ENCODE results near the gene ANAPC16.

Gene ANAPC16

DNA sequence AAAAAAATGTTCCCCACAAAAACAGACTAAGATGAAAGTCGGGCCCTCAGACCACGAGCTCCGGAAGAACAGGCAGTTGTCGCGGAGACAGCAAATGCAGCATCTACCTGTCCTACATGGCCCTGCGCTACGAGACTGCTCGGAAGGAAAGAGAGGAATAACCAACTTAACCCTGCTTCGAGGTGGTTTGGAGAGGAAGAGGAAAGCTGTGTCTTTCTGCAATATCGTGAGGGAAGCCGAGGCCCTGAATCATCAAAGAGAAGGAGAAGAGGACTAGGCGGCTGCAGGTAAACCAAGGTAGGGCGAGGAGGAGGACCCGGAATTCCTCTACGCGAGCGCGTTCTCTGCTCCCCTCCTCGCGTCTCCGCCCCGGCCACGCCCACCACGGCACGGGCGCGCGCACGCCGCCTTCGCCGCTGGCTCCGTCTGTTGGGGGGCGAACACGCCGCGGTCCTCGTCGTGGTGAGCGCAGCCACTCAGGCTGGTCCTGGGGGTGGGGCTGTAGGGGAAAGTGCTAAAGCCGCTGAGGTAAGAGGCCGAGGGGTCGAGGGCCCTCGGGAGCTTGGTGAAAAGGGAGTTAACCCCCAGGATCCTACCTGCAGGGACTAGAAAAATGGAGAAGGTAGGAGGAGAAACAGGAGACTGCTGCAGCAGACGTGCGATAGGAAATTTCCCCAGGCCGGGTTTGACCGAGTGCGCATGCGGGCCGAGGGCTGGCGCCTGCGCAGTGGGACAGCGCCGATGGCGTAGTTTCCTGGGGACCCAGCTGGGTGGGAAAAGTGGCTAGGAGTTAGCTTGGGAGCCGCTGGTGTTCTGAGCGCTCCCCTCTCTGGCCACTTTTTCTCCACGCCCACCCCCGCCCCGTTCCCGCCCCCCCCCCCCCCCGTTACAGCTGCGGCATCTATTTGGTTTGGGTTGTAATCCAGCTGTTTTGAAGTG lies at the start of gene ANAPC16, which contains the start of gene ASCC1:
Gene ANAPC16, plus strand, starts transcription at position 402 of the 939 bp plus-strand sequence. CDS start 7,903 bp downstream, outside the sequence.
Gene ASCC1, minus strand, starts transcription at position 666 of the 939 bp plus-strand sequence. CDS start 2,978 bp downstream, outside the sequence.
- Histone ChIP-seq H3K4me3 (ENCODE audit: low read depth, low read length) (peak within 1 kb of the TSS; percentile 89), H3K79me2 (ENCODE audit: control insufficient read depth, insufficient read depth, low read length, unreplicated experiment) (peaks cover 41% of the 10 kb centered on the region), H3K36me3 (ENCODE audit: insufficient read depth, low read length) (peaks cover under 1% of the 10 kb centered on the region; the same call in 1 of the 2 replicates), H3K27me3 (ENCODE audit: insufficient read depth, low read length) (no peaks in the 10 kb centered on the region), H3K27ac (ENCODE audit: low read depth, low read length) (peak within 1 kb of the TSS; percentile 84), H3K4me1 (ENCODE audit: control insufficient read depth, insufficient read depth, low read length, unreplicated experiment) (peaks cover 17% of the 10 kb centered on the region), H2AFZ (ENCODE audit: low read length, unreplicated experiment) (peak within 1 kb of the TSS; percentile 68)

DNA sequence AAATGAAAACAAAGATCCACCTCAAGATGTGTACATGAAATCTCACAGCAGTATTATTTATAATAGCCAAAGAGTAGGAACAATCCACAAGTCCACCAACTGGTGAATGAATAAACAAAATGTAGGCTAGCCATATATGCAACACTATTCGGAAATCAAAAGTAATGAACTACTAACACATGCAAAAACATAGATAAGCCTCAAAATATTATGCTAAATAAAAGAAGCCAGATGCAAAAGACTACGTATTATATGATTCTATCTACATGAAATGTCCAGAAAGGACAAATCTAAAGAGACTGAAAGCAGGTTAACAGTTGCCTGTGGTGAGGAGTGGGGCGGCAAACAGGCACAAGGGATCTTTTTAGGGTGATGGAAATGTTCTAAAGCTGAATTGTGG lies 48.7 kb upstream of the ANAPC16 start:
- Histone ChIP-seq H3K36me3 (ENCODE audit: insufficient read depth, low read length) (no peaks in the 10 kb centered on the region), H3K27me3 (ENCODE audit: insufficient read depth, low read length) (no peaks in the 10 kb centered on the region), H3K27ac (ENCODE audit: low read depth, low read length) (no peak overlapping the region), H3K4me3 (ENCODE audit: low read depth, low read length) (no peak overlapping the region), H2AFZ (ENCODE audit: low read length, unreplicated experiment) (no peak overlapping the region), H3K4me1 (ENCODE audit: control insufficient read depth, insufficient read depth, low read length, unreplicated experiment) (peaks cover 24% of the 10 kb centered on the region), H3K79me2 (ENCODE audit: control insufficient read depth, insufficient read depth, low read length, unreplicated experiment) (no peaks in the 10 kb centered on the region)

DNA sequence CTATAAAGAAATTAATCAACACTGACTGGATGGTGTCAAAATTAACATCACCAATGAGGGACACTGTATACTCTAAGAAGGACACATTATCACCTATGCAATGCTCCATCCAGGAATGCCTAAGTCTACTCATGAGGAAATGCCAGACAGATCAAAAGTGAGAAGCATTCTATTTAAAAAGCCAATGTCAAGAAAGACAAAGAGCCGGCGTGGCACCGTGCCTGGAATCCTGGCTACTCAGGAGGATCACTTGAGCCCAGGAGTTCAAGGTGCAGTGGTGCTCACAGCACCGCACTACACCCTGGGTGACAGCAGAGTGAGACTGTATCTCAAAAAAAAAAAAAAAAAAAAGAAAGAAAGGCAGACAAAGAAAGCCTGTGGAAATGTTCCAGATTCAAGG lies 45.5 kb upstream of the ANAPC16 start:
- Histone ChIP-seq H3K27ac (ENCODE audit: low read depth, low read length) (peak overlapping the region; percentile 9; the same call in 1 of the 2 replicates), H2AFZ (ENCODE audit: low read length, unreplicated experiment) (no peak overlapping the region), H3K4me1 (ENCODE audit: control insufficient read depth, insufficient read depth, low read length, unreplicated experiment) (peaks cover 40% of the 10 kb centered on the region), H3K36me3 (ENCODE audit: insufficient read depth, low read length) (no peaks in the 10 kb centered on the region), H3K27me3 (ENCODE audit: insufficient read depth, low read length) (no peaks in the 10 kb centered on the region), H3K4me3 (ENCODE audit: low read depth, low read length) (no peak overlapping the region), H3K79me2 (ENCODE audit: control insufficient read depth, insufficient read depth, low read length, unreplicated experiment) (no peaks in the 10 kb centered on the region)

DNA sequence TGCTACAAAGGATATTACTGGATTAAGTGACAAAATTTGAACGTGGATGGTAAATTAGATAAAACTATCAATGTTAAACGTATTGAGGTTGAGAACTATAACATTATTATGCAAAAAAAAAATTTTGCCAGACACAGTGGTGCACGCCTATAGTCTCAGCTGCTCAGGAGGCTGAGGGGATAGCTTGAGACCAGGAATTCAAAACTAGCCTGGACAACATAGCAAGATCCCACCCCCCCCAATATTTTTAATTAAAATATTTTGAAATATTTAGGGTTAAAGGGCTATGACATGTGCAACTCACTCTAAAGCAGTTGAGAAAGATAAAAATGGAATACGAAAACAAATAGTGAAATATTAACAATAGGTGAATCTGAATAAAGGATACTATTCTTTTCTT lies 45.1 kb upstream of the ANAPC16 start:
- Histone ChIP-seq H3K4me3 (ENCODE audit: low read depth, low read length) (no peak overlapping the region), H3K27ac (ENCODE audit: low read depth, low read length) (peak overlapping the region; percentile 9; the same call in 1 of the 2 replicates), H3K27me3 (ENCODE audit: insufficient read depth, low read length) (no peaks in the 10 kb centered on the region), H3K79me2 (ENCODE audit: control insufficient read depth, insufficient read depth, low read length, unreplicated experiment) (no peaks in the 10 kb centered on the region), H3K4me1 (ENCODE audit: control insufficient read depth, insufficient read depth, low read length, unreplicated experiment) (peaks cover 45% of the 10 kb centered on the region), H2AFZ (ENCODE audit: low read length, unreplicated experiment) (no peak overlapping the region), H3K36me3 (ENCODE audit: insufficient read depth, low read length) (no peaks in the 10 kb centered on the region)

DNA sequence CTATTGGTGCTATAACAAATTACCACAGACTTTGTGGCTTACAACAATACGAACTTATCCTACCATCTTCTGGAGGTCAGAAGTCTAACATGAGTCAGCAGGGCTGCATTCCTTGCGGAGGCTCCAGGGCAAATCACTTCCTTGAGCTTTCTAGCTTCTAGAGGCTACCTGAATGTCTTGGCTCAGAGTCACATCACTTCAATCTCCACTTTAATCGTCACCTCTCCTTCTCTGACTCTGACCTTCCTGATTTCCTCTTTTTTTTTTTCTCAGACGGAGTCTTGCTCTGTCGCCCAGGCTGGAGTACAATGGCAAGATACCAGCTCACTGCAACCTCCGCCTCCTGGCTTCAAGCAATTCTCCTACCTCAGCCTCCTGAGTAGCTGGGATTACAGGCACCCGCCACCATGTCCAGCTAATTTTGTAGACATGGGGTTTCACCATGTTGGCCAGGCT lies 44.6 kb upstream of the ANAPC16 start:
- Histone ChIP-seq H3K36me3 (ENCODE audit: insufficient read depth, low read length) (no peaks in the 10 kb centered on the region), H3K4me1 (ENCODE audit: control insufficient read depth, insufficient read depth, low read length, unreplicated experiment) (peaks cover 46% of the 10 kb centered on the region), H3K79me2 (ENCODE audit: control insufficient read depth, insufficient read depth, low read length, unreplicated experiment) (no peaks in the 10 kb centered on the region), H2AFZ (ENCODE audit: low read length, unreplicated experiment) (no peak overlapping the region), H3K27ac (ENCODE audit: low read depth, low read length) (peak overlapping the region; percentile 9), H3K27me3 (ENCODE audit: insufficient read depth, low read length) (no peaks in the 10 kb centered on the region), H3K4me3 (ENCODE audit: low read depth, low read length) (no peak overlapping the region)

DNA sequence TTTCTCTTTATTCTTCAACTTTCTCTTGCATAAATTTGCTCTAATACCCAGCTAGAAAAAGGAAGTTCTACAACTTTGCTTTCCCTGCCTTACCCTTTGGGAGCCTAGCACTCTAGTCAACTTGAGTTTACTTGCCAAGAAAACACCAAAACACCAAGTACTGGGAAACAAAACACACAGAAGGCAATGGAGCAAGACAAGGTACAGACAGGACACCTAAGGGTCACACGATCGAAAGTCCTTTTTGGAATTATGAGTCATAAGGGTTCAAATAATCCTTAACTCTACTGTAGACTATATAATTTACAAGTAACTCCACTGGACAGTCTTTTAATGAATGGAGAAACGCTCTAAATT lies 42.6 kb upstream of the ANAPC16 start:
- Histone ChIP-seq H3K4me1 (ENCODE audit: control insufficient read depth, insufficient read depth, low read length, unreplicated experiment) (peaks cover 46% of the 10 kb centered on the region), H3K27ac (ENCODE audit: low read depth, low read length) (peak overlapping the region; percentile 20; the same call in 1 of the 2 replicates)

DNA sequence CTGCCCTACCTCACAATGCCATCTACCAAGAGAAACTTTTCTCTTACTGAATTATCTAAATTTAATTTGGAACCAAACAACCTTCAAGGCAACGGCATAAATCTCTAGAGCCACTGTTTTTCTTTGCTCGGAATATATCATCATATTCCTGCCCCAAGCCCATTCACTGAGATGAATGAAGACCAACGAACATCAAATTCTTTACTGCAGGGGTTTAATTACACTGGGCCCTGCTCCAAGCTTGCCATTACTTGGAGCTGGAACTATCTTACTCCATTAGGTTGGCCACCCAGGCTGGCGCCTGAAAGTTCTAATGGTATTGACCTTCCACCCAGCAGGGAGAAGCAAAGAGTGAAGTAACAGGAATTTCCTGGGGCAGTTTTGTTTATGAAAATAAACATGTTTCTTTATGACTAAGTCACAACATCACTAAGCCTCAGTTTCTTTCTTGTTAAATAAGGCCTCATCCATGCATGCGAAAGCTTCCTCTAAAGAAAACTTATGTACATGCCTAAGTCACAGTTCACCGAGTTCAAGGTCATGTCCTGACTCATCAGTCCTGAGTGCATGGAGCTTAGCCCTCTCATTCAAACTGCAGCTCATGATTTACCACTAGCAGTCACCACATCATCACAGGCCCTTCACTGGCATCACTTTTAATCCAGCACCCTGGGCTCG lies 42.1 kb upstream of the ANAPC16 start:
- no peaks in the 10 kb centered on the region for H3K79me2 ChIP-seq (ENCODE audit: control insufficient read depth, insufficient read depth, low read length, unreplicated experiment)
- H3K4me1 ChIP-seq (ENCODE audit: control insufficient read depth, insufficient read depth, low read length, unreplicated experiment): peaks cover 46% of the 10 kb centered on the region
- H3K27me3 ChIP-seq (ENCODE audit: insufficient read depth, low read length): no peaks in the 10 kb centered on the region
- no peak overlapping the region for H3K4me3 ChIP-seq (ENCODE audit: low read depth, low read length)
- H3K27ac ChIP-seq (ENCODE audit: low read depth, low read length): peak overlapping the region; percentile 33; the same call in 1 of the 2 replicates
- H3K36me3 ChIP-seq (ENCODE audit: insufficient read depth, low read length): no peaks in the 10 kb centered on the region; the same call in 1 of the 2 replicates
- H2AFZ ChIP-seq (ENCODE audit: low read length, unreplicated experiment): no peak overlapping the region

More for the DNA sequence above, 42.6 kb upstream of the ANAPC16 start:
- Histone ChIP-seq H3K79me2 (ENCODE audit: control insufficient read depth, insufficient read depth, low read length, unreplicated experiment) (no peaks in the 10 kb centered on the region), H2AFZ (ENCODE audit: low read length, unreplicated experiment) (no peak overlapping the region), H3K36me3 (ENCODE audit: insufficient read depth, low read length) (no peaks in the 10 kb centered on the region), H3K4me3 (ENCODE audit: low read depth, low read length) (no peak overlapping the region), H3K27me3 (ENCODE audit: insufficient read depth, low read length) (no peaks in the 10 kb centered on the region)

DNA sequence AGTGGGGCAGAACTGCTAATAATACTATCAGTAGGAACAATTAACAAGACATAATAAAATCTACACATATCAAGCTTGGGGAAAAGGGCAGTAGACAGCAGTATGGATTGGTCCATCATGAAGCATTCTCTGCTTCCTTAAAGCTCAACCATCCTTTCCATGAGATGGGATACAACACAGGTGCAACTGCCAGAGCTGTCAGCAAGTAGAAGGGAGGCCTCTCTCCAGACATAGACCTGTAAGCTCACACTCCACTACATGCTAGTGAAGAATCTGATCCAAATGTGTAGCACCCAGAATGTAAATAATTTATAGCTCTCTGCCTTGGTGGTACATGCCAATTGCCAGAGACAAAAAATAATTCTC lies 41.5 kb upstream of the ANAPC16 start:
- no peaks in the 10 kb centered on the region for H3K27me3 ChIP-seq (ENCODE audit: insufficient read depth, low read length)
- H3K4me1 ChIP-seq (ENCODE audit: control insufficient read depth, insufficient read depth, low read length, unreplicated experiment): peaks cover 46% of the 10 kb centered on the region
- H2AFZ ChIP-seq (ENCODE audit: low read length, unreplicated experiment): no peak overlapping the region
- peaks cover 5% of the 10 kb centered on the region for H3K36me3 ChIP-seq (ENCODE audit: insufficient read depth, low read length)
- H3K27ac ChIP-seq (ENCODE audit: low read depth, low read length): peak overlapping the region; percentile 33; the same call in 1 of the 2 replicates
- H3K79me2 ChIP-seq (ENCODE audit: control insufficient read depth, insufficient read depth, low read length, unreplicated experiment): no peaks in the 10 kb centered on the region
- no peak overlapping the region for H3K4me3 ChIP-seq (ENCODE audit: low read depth, low read length)

DNA sequence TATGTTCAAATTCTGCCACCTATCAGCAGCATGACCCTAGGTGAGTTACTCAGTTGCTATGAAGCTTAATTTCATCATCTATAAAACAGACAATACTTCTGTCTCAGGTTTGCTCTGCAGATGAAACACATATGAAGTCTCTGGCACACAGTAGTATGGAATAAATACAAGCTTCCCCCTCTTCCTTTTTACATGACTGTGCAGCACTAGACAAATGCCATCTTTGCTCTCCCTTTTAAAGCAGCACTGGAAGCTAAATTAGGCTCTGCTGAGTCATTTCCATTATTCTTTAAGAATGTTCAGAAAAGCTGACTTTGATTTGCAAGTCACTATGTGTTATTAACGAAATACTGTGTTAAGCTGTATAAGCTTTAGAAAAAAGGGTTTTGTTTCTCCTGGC lies 40.7 kb upstream of the ANAPC16 start:
- Histone ChIP-seq H3K36me3 (ENCODE audit: insufficient read depth, low read length) (peaks cover 7% of the 10 kb centered on the region), H3K4me1 (ENCODE audit: control insufficient read depth, insufficient read depth, low read length, unreplicated experiment) (peaks cover 46% of the 10 kb centered on the region), H3K79me2 (ENCODE audit: control insufficient read depth, insufficient read depth, low read length, unreplicated experiment) (no peaks in the 10 kb centered on the region), H3K4me3 (ENCODE audit: low read depth, low read length) (no peak overlapping the region), H3K27me3 (ENCODE audit: insufficient read depth, low read length) (no peaks in the 10 kb centered on the region), H3K27ac (ENCODE audit: low read depth, low read length) (peak overlapping the region; percentile 33), H2AFZ (ENCODE audit: low read length, unreplicated experiment) (no peak overlapping the region)

DNA sequence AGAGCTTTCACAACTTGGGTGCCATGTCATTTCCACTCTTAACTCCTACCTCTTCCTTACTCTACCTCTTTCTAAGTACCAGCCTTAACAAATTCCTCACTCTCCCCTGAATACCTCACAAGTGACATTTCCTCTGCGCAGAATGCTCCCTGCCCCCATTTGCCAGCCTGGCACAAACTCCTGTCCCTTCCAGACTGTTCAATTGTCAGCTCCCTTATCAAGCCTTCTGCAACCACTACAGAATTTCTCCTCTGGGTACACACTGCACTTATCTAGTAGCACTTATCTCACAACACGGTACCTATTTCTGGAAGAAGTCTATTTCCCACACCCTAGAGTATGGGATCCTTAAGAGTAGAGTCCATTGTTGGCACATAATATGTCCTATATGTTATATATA lies 39.1 kb upstream of the ANAPC16 start:
- Histone ChIP-seq H3K4me3 (ENCODE audit: low read depth, low read length) (no peak overlapping the region), H3K27me3 (ENCODE audit: insufficient read depth, low read length) (no peaks in the 10 kb centered on the region), H3K36me3 (ENCODE audit: insufficient read depth, low read length) (peaks cover 7% of the 10 kb centered on the region), H3K79me2 (ENCODE audit: control insufficient read depth, insufficient read depth, low read length, unreplicated experiment) (no peaks in the 10 kb centered on the region), H2AFZ (ENCODE audit: low read length, unreplicated experiment) (no peak overlapping the region), H3K4me1 (ENCODE audit: control insufficient read depth, insufficient read depth, low read length, unreplicated experiment) (peaks cover 31% of the 10 kb centered on the region), H3K27ac (ENCODE audit: low read depth, low read length) (no peak overlapping the region)

Measured in ACC112 (cell line).